SW 1271 (cell line): ENCODE results near the gene RBFOX2.

Experiments used
- DNase-seq, 2 experiments: peaks; one replicate each; lab custom pipeline; 2025; lab: John Stamatoyannopoulos, UW

Gene RBFOX2

GRCh38 chr22:35863432-35863831, 165.2 kb downstream of the RBFOX2 start:
- DNase-seq, result no peak

- DNase-seq, result no peak
Measured at GRCh38 chr22:35862697-35863096, 165.9 kb downstream of the RBFOX2 start.

DNA sequence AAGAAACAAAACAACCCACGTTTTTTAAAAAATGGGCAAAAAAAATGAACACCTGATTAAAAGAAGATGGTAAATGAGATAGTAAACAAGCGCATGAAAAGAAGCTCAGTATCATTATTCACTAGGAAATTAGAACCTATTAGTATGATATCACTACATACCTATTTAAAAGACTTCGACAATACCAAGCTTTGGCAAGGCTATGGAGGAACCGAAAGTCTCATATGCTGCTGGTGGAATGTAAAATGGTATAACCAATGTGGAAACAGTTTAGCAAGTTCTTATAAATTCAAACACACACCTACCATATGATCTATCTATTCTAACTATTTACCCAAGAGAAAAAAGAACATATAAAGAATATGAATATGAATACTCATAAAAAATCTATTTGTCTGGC, 167.2 kb downstream of the RBFOX2 start:
- no peak for DNase-seq

- DNase-seq, result no peak
Measured at GRCh38 chr22:35860837-35861236, 167.8 kb downstream of the RBFOX2 start.

- no peak for DNase-seq
Measured at GRCh38 chr22:35860087-35860733, 168.4 kb downstream of the RBFOX2 start.

- DNase-seq, result no peak
Measured at GRCh38 chr22:35854334-35854733, 174.3 kb downstream of the RBFOX2 start.

DNA sequence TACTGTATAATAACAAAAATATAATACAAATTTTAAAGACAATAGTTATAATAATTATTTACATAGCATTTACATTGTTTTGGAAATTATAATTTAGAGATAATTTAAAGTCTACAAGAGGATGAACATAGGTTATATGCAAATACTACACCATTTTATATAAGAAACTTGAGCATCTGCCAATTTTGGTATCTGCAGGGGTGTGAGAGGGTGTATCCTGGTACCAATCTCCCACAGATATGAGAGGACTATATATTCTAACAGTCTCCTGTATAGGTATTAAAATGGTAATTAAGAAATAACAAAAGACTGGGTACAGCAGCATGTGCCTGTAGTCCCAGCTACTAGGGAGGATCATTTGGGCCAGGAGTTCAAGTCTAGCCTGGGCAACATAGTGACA, 176.5 kb downstream of the RBFOX2 start:
- DNase-seq, result no peak

DNA sequence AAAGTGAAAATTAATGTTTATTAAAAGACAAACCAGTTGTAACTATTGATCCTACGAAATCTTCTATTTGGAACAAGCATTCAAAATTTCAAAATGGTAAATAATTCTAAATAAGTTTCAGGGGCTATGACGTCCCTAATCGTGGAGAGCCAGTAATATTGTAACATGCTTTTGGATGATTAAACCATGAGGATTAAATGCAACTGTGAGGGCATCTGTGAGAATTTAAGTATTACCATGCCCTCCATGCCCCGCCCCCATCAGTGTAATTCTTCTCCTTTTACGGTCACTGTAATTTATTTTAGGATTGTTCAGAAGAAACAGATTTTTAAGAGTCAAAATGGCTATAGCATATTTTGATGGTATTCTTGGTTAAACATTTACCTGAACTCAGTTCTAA, 177.8 kb downstream of the RBFOX2 start:
- DNase-seq, result no peak

DNA sequence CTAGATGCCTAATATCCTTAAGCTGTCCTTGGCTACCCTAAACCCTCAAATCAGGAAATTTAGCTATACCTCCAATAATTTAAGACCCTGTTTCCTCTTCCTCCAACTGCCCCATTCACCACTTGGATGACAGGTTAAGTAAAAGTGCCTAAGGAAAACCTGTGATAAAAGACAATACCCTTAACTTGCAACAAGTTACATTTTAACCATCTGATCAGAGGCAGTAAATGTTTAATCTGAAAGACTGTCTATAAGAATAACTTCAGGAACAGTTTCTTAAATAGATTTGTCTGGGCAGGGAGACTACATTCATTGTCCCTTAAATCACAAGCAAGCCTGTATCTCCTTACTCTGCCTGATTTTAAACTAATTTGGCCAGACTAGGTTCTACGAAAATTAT, 181.8 kb downstream of the RBFOX2 start:
- DNase-seq, result no peak

DNA sequence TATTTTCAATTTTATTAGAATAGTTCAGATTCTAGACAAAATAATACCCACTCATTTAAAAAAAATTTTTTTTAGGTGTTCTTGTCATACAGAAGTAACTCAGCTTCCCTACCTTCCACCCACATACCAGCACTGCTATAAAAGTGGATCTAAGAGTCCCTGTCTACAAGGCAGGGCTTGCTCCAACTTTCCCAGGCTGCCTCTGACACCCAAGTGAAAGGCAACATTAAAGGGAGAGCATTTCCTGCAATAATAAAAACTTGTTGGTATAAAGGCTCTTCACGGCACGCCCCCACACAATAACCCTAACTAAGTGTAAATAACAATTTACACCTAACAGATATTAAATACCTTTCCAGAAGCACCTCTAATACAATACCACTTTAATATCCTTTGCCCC, 183.7 kb downstream of the RBFOX2 start:
- no peak for DNase-seq

GRCh38 chr22:35842954-35843353, 185.7 kb downstream of the RBFOX2 start:
- DNase-seq, result peak; percentile 17 to 68

DNA sequence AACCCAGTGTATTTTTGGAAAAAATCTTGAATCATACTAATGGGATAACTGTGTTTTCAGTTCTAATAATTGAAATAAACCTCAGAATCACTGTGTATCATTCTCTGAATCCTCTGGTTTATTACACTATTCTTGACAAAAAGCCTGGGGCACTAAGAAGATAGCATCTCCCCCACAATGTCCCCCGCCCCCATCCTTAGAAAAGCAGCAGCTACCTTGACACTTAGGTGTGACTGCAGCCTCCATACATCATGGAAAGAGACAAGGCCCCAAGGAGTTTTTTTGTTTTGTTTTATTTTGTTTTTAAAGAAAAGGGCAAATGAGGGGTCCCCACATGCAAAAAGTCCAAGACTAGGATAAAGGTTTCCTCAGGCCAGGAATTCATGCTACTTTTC, 186.1 kb downstream of the RBFOX2 start:
- DNase-seq, result no peak

DNA sequence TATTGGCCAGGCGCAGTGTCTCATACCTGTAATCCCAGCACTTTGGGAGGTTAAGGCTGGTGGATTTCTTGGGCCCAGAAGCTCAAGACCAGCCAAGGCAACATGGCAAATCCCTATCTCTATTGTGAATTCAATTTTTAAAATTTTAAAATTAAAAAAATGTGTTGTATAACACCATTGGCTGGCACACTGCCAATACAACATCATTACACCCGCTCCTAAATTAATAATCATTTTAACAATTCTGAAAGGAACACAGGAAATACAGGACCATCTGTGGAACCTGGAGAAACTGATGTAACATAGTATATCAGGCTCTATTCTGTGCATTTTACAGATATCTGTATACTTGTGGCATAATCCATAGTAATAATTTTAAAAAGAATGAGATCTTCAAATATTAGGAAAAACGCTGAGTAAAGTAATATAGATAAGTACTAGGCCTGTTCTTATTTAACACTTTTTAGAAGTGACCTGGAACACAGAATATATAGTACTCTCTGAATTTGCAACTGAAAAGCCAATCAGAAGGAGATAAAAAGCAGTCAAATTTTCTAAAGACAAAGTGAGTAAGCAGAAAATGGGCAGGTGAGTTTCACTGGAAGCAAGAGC, 186.6 kb downstream of the RBFOX2 start:
- DNase-seq, result no peak

GRCh38 chr22:35840302-35840739, 188.3 kb downstream of the RBFOX2 start:
- DNase-seq, result peak; percentile 91 to 93

DNA sequence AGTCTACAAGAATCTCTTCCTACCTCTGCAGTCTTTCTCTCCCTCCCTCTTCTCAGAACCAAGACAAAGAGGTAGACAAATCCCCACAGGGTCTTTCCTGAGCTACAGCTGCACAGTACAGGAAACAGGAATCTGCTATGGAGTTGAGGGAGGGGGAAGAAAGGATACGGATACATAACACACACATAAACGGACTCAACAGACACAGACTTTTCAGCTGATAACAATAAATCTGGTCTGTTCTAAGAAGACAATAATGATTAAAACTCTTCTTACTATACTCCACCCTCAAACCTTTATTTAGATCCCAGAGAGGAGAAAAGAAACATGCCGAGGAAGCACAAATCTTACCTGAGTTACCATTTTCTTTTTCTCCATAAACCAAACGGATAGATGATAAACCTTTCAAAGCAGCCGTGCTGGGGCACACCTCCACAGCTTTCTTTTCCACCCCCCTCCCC, 188.8 kb downstream of the RBFOX2 start:
- DNase-seq, result peak in 1 of 2 experiments; percentile 57

- peak; percentile 24 to 71 for DNase-seq
Measured at GRCh38 chr22:35838855-35839576, 189.6 kb downstream of the RBFOX2 start.

GRCh38 chr22:35837101-35837727, 191.4 kb downstream of the RBFOX2 start:
- DNase-seq, result peak in 1 of 2 experiments; percentile 5

DNA sequence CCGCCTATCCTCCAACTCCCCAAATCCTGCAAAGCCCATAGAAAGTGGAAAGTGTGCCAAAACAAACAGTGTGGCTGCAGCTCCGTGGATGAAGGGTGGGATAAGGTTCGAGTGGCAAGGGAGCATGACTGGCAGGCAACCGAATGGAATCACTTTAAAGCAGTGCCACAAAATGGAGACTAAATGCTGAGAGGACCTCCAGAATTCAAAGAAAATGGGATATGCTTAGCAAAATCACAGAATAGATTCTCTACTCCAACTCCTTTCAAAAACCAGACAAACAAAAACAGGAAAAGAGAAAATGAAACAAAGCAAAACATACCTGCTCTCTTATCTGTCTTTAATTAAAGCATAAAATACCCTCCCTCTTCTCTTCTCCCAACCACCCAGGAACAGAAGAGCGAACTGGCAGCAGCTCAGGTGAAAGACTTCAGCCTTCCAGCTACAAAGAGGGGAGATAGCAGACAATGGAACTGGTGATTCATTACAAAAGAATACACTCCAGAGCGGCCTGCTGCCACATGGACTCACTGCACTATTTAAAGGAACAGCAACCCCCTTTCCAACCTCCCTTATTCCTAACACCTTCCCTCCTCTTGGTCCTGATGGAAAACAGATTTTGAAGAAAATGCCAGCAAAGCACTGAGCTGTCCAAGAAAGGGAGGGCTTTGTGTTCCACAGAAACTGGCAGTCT, 192.5 kb downstream of the RBFOX2 start:
- peak; percentile 53 to 87 for DNase-seq

GRCh38 chr22:35835267-35835997, 193.2 kb downstream of the RBFOX2 start:
- no peak for DNase-seq

- DNase-seq, result no peak
Measured at GRCh38 chr22:35834061-35834460, 194.6 kb downstream of the RBFOX2 start.

- no peak for DNase-seq
Measured at GRCh38 chr22:35830305-35830704, 198.3 kb downstream of the RBFOX2 start.
